H9 (cell line): Measurements from ENCODE around the gene DNHD1. TPM values are rescaled to one million over a fixed set of nuclear protein-coding genes. Genes with fewer than 3 reads are reported as not detected.

Experiments used
- DNase-seq: peaks from one replicate; pipeline ENCODE4 v3.0.0-alpha.2; 2017
- H2AFZ ChIP-seq: one replicate; pipeline ENCODE4 v1.6.1; 2013; ENCODE audit warnings: mild to moderate bottlenecking, low read length, control low read depth, moderate library complexity
- H2AK5ac ChIP-seq: 2 replicates; pipeline ENCODE4 v1.6.1; 2013; ENCODE audit warnings: low read length, control low read depth, mixed read lengths; ENCODE audit not compliant: insufficient read length
- H2BK120ac ChIP-seq: one replicate; pipeline ENCODE4 v1.6.1; 2013; ENCODE audit warnings: low read depth, mild to moderate bottlenecking, low read length, control low read depth, inconsistent platforms; ENCODE audit not compliant: poor library complexity, severe bottlenecking
- H2BK12ac ChIP-seq: 2 replicates; pipeline ENCODE4 v1.6.1; 2013; ENCODE audit warnings: low read length, control low read depth, mixed read lengths, low read depth; ENCODE audit not compliant: insufficient read length
- H2BK15ac ChIP-seq: 2 replicates; pipeline ENCODE4 v1.6.1; 2013; ENCODE audit warnings: low read depth, low read length, control low read depth
- H2BK20ac ChIP-seq: one replicate; pipeline ENCODE4 v1.6.1; 2013; ENCODE audit warnings: low read depth, mild to moderate bottlenecking, low read length, control low read depth, inconsistent platforms; ENCODE audit not compliant: poor library complexity, severe bottlenecking
- H2BK5ac ChIP-seq: 2 replicates; pipeline ENCODE4 v1.6.1; 2013; ENCODE audit warnings: low read length, control low read depth, mixed read lengths; ENCODE audit not compliant: insufficient read length
- H3K14ac ChIP-seq: 2 replicates; pipeline ENCODE4 v1.6.1; 2013; ENCODE audit warnings: low read length, control low read depth; ENCODE audit not compliant: insufficient read depth
- H3K18ac ChIP-seq: 2 replicates; pipeline ENCODE4 v1.6.1; 2013; ENCODE audit warnings: low read depth, mild to moderate bottlenecking, mixed read lengths, low read length, control low read depth; ENCODE audit not compliant: insufficient read length
- H3K23ac ChIP-seq: 2 replicates; pipeline ENCODE4 v1.6.1; 2013; ENCODE audit warnings: low read length, control low read depth, mixed read lengths, low read depth; ENCODE audit not compliant: insufficient read length
- H3K23me2 ChIP-seq: 2 replicates; pipeline ENCODE4 v1.6.1; 2013; ENCODE audit warnings: low read depth, mild to moderate bottlenecking, mixed read lengths, low read length, control low read depth; ENCODE audit not compliant: insufficient read length, poor library complexity, severe bottlenecking
- H3K27ac ChIP-seq: 2 replicates; pipeline ENCODE4 v1.5.1; 2013; ENCODE audit warnings: low read length, control low read depth, mixed read lengths, low read depth; ENCODE audit not compliant: insufficient read length
- H3K27me3 ChIP-seq: 2 replicates; pipeline ENCODE4 v1.6.1; 2013; ENCODE audit warnings: low read length, control low read depth, inconsistent platforms; ENCODE audit not compliant: insufficient read depth
- H3K4ac ChIP-seq: 2 replicates; pipeline ENCODE4 v1.6.1; 2013; ENCODE audit warnings: low read depth, mild to moderate bottlenecking, control low read depth, inconsistent platforms, low read length, moderate library complexity
- H3K4me1 ChIP-seq: 2 replicates; pipeline ENCODE4 v1.6.1; 2013; ENCODE audit warnings: low read length, control low read depth, inconsistent platforms; ENCODE audit not compliant: insufficient read depth
- H3K4me2 ChIP-seq: 2 replicates; pipeline ENCODE4 v1.6.1; 2013; ENCODE audit warnings: low read length, control low read depth, mixed read lengths; ENCODE audit not compliant: insufficient read length, insufficient read depth
- H3K56ac ChIP-seq: 2 replicates; pipeline ENCODE4 v1.6.1; 2013; ENCODE audit warnings: low read depth, mild to moderate bottlenecking, mixed read lengths, low read length, control low read depth; ENCODE audit not compliant: insufficient read length
- H3K79me1 ChIP-seq: 2 replicates; pipeline ENCODE4 v1.6.1; 2013; ENCODE audit warnings: low read depth, mild to moderate bottlenecking, moderate library complexity, low read length, control low read depth, inconsistent platforms; ENCODE audit not compliant: insufficient read depth, poor library complexity, severe bottlenecking
- H3K79me2 ChIP-seq: 2 replicates; pipeline ENCODE4 v1.6.1; 2013; ENCODE audit warnings: low read length, control low read depth, inconsistent platforms; ENCODE audit not compliant: insufficient read depth
- H3K9ac ChIP-seq: 2 replicates; pipeline ENCODE4 v1.6.1; 2013; ENCODE audit warnings: low read length, control low read depth, mixed read lengths; ENCODE audit not compliant: insufficient read length; ENCODE audit errors: extremely low read depth
- H3K9me3 ChIP-seq: one replicate; pipeline ENCODE4 v1.6.1; 2013; ENCODE audit warnings: low read depth, low read length, inconsistent platforms; ENCODE audit not compliant: control insufficient read depth
- H3T11ph ChIP-seq: one replicate; pipeline ENCODE4 v1.6.1; 2013; ENCODE audit warnings: mild to moderate bottlenecking, low read length, control low read depth, inconsistent platforms
- H4K20me1 ChIP-seq: one replicate; pipeline ENCODE4 v1.6.1; 2013; ENCODE audit not compliant: control insufficient read depth, insufficient read length, insufficient read depth
- H4K5ac ChIP-seq: 2 replicates; pipeline ENCODE4 v1.6.1; 2013; ENCODE audit warnings: low read depth, mild to moderate bottlenecking, mixed read lengths, low read length, control low read depth; ENCODE audit not compliant: insufficient read length
- H4K8ac ChIP-seq: replicated peaks from 2 replicates; pipeline ENCODE4 v1.6.1; 2013; ENCODE audit warnings: low read length, control low read depth, mixed read lengths, low read depth; ENCODE audit not compliant: insufficient read length
- H4K91ac ChIP-seq: 2 replicates; pipeline ENCODE4 v1.6.1; 2013; ENCODE audit warnings: low read depth, mild to moderate bottlenecking, moderate library complexity, mixed read lengths, low read length, control low read depth; ENCODE audit not compliant: insufficient read length
- H3K27ac Mint-ChIP-seq, 3 experiments: 2 replicates in 2 of 3; 3 replicates in 1 of 3; pipeline ENCODE4 v1.8.0; 2020 to 2021; ENCODE audit warnings: mixed read lengths in 3 of 3, mild to moderate bottlenecking in 1 of 3, moderate library complexity in 1 of 3
- H3K27me3 Mint-ChIP-seq: 2 replicates; pipeline ENCODE4 v1.8.0; 2021; ENCODE audit warnings: low read depth, mild to moderate bottlenecking, moderate library complexity, mixed read lengths
- H3K36me3 Mint-ChIP-seq, 3 experiments: 2 replicates in 2 of 3; 3 replicates in 1 of 3; pipeline ENCODE4 v1.8.0; 2020 to 2021; ENCODE audit warnings: low read depth in 3 of 3, mixed read lengths in 3 of 3; ENCODE audit not compliant: insufficient read depth in 1 of 3
- H3K4me1 Mint-ChIP-seq, 2 experiments: 2 replicates each; pipeline ENCODE4 v1.8.0; 2020; ENCODE audit warnings: mixed read lengths in 2 of 2
- H3K4me3 Mint-ChIP-seq, 2 experiments: 2 replicates in 1 of 2; 3 replicates in 1 of 2; pipeline ENCODE4 v1.8.0; 2020 to 2021; ENCODE audit warnings: mild to moderate bottlenecking in 2 of 2, mixed read lengths in 2 of 2, moderate library complexity in 1 of 2
- H3K9me3 Mint-ChIP-seq, 2 experiments: 2 replicates in 1 of 2; 3 replicates in 1 of 2; pipeline ENCODE4 v1.8.0; 2020; ENCODE audit warnings: mild to moderate bottlenecking in 2 of 2, mixed read lengths in 2 of 2, moderate library complexity in 1 of 2
- WGBS: extraction: QIAGEN DNeasy Blood & Tissue Kit; methylation state at CpG from one replicate; pipeline ENCODE4 v1.1.7; 2013; ENCODE audit warnings: missing lambda C conversion rate, low lambda C conversion rate, mixed read lengths; ENCODE audit not compliant: insufficient read length; ENCODE audit errors: extremely low coverage; 5-methylcytosine and 5-hydroxymethylcytosine counted together
- total RNA-seq: library from RNA; stranded (reverse); gene quantifications from 2 replicates; pipeline ENCODE4 v1.2.1, GENCODE V29; 2021
- TF ChIP-seq, protein P1 (sequence below): fragments of 200-600 bp; sonication (generic); conservative IDR thresholded peaks from 3 replicates; pipeline ENCODE4 v1.8.0; 2021; ENCODE audit warnings: antibody characterized with exemption, mild to moderate bottlenecking

The DNHD1 gene
- total RNA-seq, 1 experiment from 2014 or later, result 3.5 TPM

DNA sequence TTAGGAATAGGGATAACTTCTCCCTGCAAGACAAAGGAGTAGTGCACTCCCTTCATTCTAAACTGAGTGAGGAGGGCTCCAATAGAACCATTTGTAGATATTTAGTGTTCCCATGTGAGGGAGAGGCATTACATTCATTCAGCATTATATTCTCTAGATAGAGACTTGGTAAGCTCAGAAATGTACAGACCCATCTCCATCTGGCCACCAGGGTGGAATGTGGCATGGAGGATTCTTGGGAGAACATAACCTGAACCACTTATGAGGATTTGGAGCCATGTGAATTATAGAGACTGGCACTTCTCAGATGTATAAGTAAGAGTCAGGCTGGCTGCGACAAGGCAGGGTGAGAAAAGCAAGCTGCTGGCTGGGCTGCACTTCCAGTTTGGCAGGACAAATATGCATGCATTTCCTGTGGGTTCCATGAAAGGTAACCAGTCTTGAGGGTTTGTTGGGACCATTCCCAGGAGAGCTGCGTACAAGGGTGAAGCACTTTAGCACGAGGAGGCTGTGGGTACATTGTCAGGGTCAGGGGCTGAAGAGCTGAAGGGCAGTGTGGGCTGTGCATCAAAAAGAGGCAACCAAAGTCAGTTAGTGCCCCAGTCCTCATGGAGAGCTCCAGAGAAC is 97.2 kb downstream of the DNHD1 start:
- Histone ChIP-seq H3K56ac (no peak overlapping the region), H3K9ac (no peak overlapping the region), H3K23ac (no peak overlapping the region), H3K79me1 (no peaks in the 10 kb centered on the region), H3T11ph (no peak overlapping the region), H2AK5ac (no peak overlapping the region), H4K8ac (no peak overlapping the region), H3K23me2 (no peaks in the 10 kb centered on the region), H2BK15ac (no peak overlapping the region), H3K4me1 (no peaks in the 10 kb centered on the region), H3K27me3 (no peaks in the 10 kb centered on the region), H3K79me2 (no peaks in the 10 kb centered on the region), H3K4ac (no peak overlapping the region), H3K27ac (no peak overlapping the region), H4K20me1 (no peaks in the 10 kb centered on the region), H3K4me2 (no peak overlapping the region), H3K14ac (no peak overlapping the region), H3K9me3 (no peaks in the 10 kb centered on the region), H2BK20ac (no peak overlapping the region), H2BK5ac (no peak overlapping the region), H2BK12ac (no peak overlapping the region), H4K91ac (no peak overlapping the region), H2BK120ac (no peak overlapping the region), H4K5ac (no peak overlapping the region), H3K18ac (no peak overlapping the region), H2AFZ (no peak overlapping the region)
- Mint-ChIP-seq H3K36me3 (peaks cover 2 to 27% (median 10%) of the 10 kb centered on the region in 3 experiments; a peak in 6 of 7 replicates), H3K4me1 (peaks cover 6 to 11% of the 10 kb centered on the region in 2 experiments; a peak in 3 of 4 replicates), H3K4me3 (no peak overlapping the region), H3K27ac (peak overlapping the region; percentile 4 to 49 (median 37); a peak in 2 of 7 replicates), H3K27me3 (no peaks in the 10 kb centered on the region), H3K9me3 (no peaks in the 10 kb centered on the region)
- no CpG with 5 or more reads among the region's 3 CpGs for WGBS
- DNase-seq, result no peak
- TF ChIP-seq, protein P1, sequence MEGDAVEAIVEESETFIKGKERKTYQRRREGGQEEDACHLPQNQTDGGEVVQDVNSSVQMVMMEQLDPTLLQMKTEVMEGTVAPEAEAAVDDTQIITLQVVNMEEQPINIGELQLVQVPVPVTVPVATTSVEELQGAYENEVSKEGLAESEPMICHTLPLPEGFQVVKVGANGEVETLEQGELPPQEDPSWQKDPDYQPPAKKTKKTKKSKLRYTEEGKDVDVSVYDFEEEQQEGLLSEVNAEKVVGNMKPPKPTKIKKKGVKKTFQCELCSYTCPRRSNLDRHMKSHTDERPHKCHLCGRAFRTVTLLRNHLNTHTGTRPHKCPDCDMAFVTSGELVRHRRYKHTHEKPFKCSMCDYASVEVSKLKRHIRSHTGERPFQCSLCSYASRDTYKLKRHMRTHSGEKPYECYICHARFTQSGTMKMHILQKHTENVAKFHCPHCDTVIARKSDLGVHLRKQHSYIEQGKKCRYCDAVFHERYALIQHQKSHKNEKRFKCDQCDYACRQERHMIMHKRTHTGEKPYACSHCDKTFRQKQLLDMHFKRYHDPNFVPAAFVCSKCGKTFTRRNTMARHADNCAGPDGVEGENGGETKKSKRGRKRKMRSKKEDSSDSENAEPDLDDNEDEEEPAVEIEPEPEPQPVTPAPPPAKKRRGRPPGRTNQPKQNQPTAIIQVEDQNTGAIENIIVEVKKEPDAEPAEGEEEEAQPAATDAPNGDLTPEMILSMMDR, result no peak; the same call in 2 of the 3 replicates
